Gastrocnemius medialis (tissue), 4 donors: ENCODE measurements around the gene RASSF6.
A peak's percentile ranks its signal among the peaks of the same experiment; 100 is the strongest.

Experiments
- CTCF ChIP-seq, 5 experiments: fragments of 450-650 bp in 3 of 5; fragments of 200-600 bp in 2 of 5; sonication (generic) in 2 of 5; IDR thresholded peaks in 4 of 5; conservative IDR thresholded peaks in 1 of 5; 1 replicate in 4 of 5; 2 replicates in 1 of 5; pipeline ENCODE4 v1.5.1; 2016 to 2019; ENCODE audit warnings: antibody characterized with exemption in 5 of 5, mild to moderate bottlenecking in 3 of 5, moderate library complexity in 3 of 5
- POLR2A ChIP-seq, 2 donors: fragments of 450-650 bp; IDR thresholded peaks; one replicate each; pipeline ENCODE4 v1.6.1; 2017; ENCODE audit warnings: antibody characterized with exemption in 2 of 2, mild to moderate bottlenecking in 2 of 2, moderate library complexity in 2 of 2

DNA sequence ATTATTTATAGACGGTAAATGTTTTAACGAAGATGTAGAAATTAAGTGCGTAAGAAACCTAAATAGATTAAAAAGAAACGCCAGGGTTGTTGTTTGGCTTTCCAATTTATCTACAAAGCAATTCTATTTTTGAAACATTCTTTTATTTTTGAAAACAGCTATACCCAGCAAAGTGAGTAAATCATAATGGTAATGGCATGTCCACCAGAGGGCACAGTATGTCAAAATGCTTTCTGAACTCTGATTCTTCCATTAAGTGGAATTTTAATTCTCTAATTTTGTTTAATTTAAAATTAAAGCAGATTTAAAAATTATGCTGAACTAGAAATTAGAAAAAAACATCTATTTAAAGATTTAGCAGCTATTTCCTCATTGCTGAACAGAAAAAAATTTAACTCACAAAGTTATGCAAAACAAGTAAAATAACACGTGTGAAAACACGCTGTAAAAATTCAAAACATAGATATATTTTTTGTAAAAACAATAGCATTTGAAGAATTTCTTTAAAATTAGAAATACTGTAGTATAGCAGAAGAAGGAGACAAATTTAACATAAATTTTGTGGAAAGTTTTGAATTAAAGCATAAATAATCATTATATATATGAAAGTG is 26.5 kb downstream of the RASSF6 start:
- peak in 2 of 5 experiments; percentile 17 to 30 for TF ChIP-seq CTCF (IDR thresholded peaks at IDR 0.05 in 4 of 5, conservative IDR thresholded peaks at IDR 0.05 in 1 of 5)
- no peak for TF ChIP-seq POLR2A (IDR thresholded peaks at IDR 0.05)
